K562 (cell line): Measurements from ENCODE around the gene RCHY1. TPM values are rescaled to one million over a fixed set of nuclear protein-coding genes. Genes with fewer than 3 reads are reported as not detected.
A peak's percentile ranks its signal among the peaks of the same experiment; 100 is the strongest.

Experiments
- ATAC-seq: fragments of 200-7000 bp; cut with Tn5 transposase; 3 replicates; pipeline ENCODE4 v1.9.1; 2020; ENCODE audit warnings: moderate library complexity
- BruUV-seq: library from RNA; stranded (reverse); fragments of 400-500 nt; replicated peaks from 2 replicates; lab custom pipeline; 2021; lab: Mats Ljungman, UMichigan
- CTCF ChIA-PET: fragments of 300-600 bp; formaldehyde crosslinking; extraction: SDS; loops from one replicate; lab custom pipeline; 2021; ENCODE audit warnings: low intra/inter-chr PET ratio; lab: Yijun Ruan, JAX
- POLR2A ChIA-PET: fragments of 300-600, 350-650 bp; sonication (Branson Sonifier 250); formaldehyde crosslinking; extraction: SDS; loops from one replicate; lab custom pipeline; 2021; ENCODE audit warnings: antibody characterized with exemption, inconsistent platforms; lab: Yijun Ruan, JAX
- DNase-seq, 4 experiments: peaks; one replicate each; pipeline versions ENCODE4 v3.0.0 to v3.0.0-alpha.2; 2011 to 2018; ENCODE audit warnings: low spot score in 3 of 4, mixed read lengths in 3 of 4; ENCODE audit errors: extremely low read depth in 1 of 4
- FAIRE-seq: peaks from 2 replicates; lab custom pipeline; 2011; peaks lifted over from hg19 to GRCh38; lab: Jason Lieb, UNC
- H2AFZ ChIP-seq: 2 replicates; pipeline ENCODE4 v1.6.0; 2011; ENCODE audit warnings: low read depth, low read length, control low read depth, inconsistent platforms
- H3K27ac ChIP-seq: fragments of 200-600 bp; 3 replicates; pipeline ENCODE4 v1.8.0; 2011; ENCODE audit warnings: low read depth, mild to moderate bottlenecking, control low read depth, inconsistent platforms, low read length, moderate library complexity, mixed read lengths; ENCODE audit errors: extremely low read depth
- H3K27me3 ChIP-seq, 2 experiments: fragments of 300-600 bp in 1 of 2; 2 replicates in 1 of 2; 3 replicates in 1 of 2; pipeline versions ENCODE4 v1.6.0 to v1.8.0; 2011; ENCODE audit warnings: inconsistent platforms in 2 of 2, low read length in 2 of 2, mild to moderate bottlenecking in 1 of 2, mixed read lengths in 1 of 2, moderate library complexity in 1 of 2; ENCODE audit not compliant: control insufficient read depth in 2 of 2, insufficient read depth in 2 of 2
- H3K36me3 ChIP-seq: fragments of 300-600 bp; 3 replicates; pipeline ENCODE4 v1.8.0; 2011; ENCODE audit warnings: mild to moderate bottlenecking, low read length, inconsistent platforms; ENCODE audit not compliant: control insufficient read depth, insufficient read depth
- H3K4me1 ChIP-seq, 2 experiments: fragments of 200-600 bp in 1 of 2; replicated peaks in 1 of 2; 2 replicates in 1 of 2; 3 replicates in 1 of 2; pipeline versions ENCODE4 v1.5.1 to v1.8.0; 2011; ENCODE audit warnings: inconsistent platforms in 2 of 2, low read length in 2 of 2, mild to moderate bottlenecking in 1 of 2, mixed read lengths in 1 of 2, moderate library complexity in 1 of 2; ENCODE audit not compliant: control insufficient read depth in 2 of 2, insufficient read depth in 2 of 2
- H3K4me2 ChIP-seq: 2 replicates; pipeline ENCODE4 v1.6.1; 2011; ENCODE audit warnings: low read length, control low read depth, inconsistent platforms, mixed read lengths; ENCODE audit not compliant: insufficient read depth
- H3K4me3 ChIP-seq: fragments of 200-600 bp; sonication (generic), shearing (Covaris generic); 2 replicates; pipeline ENCODE4 v1.5.1; 2016; ENCODE audit warnings: control low read depth, inconsistent platforms
- H3K79me2 ChIP-seq: fragments of 200-600 bp; 3 replicates; pipeline ENCODE4 v1.8.0; 2011; ENCODE audit warnings: low read length, inconsistent platforms; ENCODE audit not compliant: control insufficient read depth, insufficient read depth
- H3K9ac ChIP-seq, 2 experiments: 2 replicates each; pipeline versions ENCODE4 v1.6.0 to v1.6.1; 2011; ENCODE audit warnings: low read depth in 2 of 2, low read length in 2 of 2, control low read depth in 1 of 2, inconsistent platforms in 1 of 2, mild to moderate bottlenecking in 1 of 2, mixed read lengths in 1 of 2; ENCODE audit not compliant: insufficient read depth in 1 of 2
- H3K9me1 ChIP-seq: one replicate; pipeline ENCODE4 v1.6.0; 2011; ENCODE audit warnings: inconsistent platforms, mild to moderate bottlenecking, low read length, moderate library complexity; ENCODE audit not compliant: control insufficient read depth, insufficient read depth
- H3K9me3 ChIP-seq: replicated peaks from 2 replicates; pipeline ENCODE4 v1.5.1; 2011; ENCODE audit warnings: low read depth, low read length, inconsistent platforms; ENCODE audit not compliant: control insufficient read depth, insufficient read depth
- H4K20me1 ChIP-seq: replicated peaks from 2 replicates; pipeline ENCODE4 v1.6.1; 2011; ENCODE audit warnings: low read length, inconsistent platforms, mixed read lengths; ENCODE audit not compliant: control insufficient read depth, insufficient read depth
- ATF3 ChIP-seq, 2 experiments: fragments of 450-650 bp in 1 of 2; sonication (generic) in 1 of 2; formaldehyde crosslinking in 1 of 2; IDR thresholded peaks in 1 of 2; conservative IDR thresholded peaks in 1 of 2; 2 replicates each; pipeline versions ENCODE4 v1.6.1 to v1.8.1; 2016 to 2023; ENCODE audit warnings: mild to moderate bottlenecking in 2 of 2, moderate library complexity in 2 of 2, inconsistent platforms in 1 of 2, missing genetic modification reagents in 1 of 2
- CEBPG ChIP-seq, 3 experiments: fragments of 200-800 bp in 1 of 3; sonication (Bioruptor generic) in 1 of 3; sonication (generic) in 1 of 3; formaldehyde crosslinking in 1 of 3; IDR thresholded peaks in 2 of 3; conservative IDR thresholded peaks in 1 of 3; 2 replicates each; pipeline versions ENCODE4 v1.6.1 to v1.8.0; 2016 to 2022; ENCODE audit warnings: missing compliant biosample characterization in 2 of 3, missing genetic modification characterization in 2 of 3, mild to moderate bottlenecking in 1 of 3, missing genetic modification reagents in 1 of 3
- FOSL1 ChIP-seq: fragments of 200-800 bp; sonication (Bioruptor generic); conservative IDR thresholded peaks from 2 replicates; pipeline ENCODE4 v1.6.1; 2016; ENCODE audit warnings: missing genetic modification characterization, missing compliant biosample characterization
- MXD1 ChIP-seq: fragments of 250-450 bp; sonication (Bioruptor Pico); IDR thresholded peaks from 2 replicates; pipeline ENCODE4 v1.8.0; 2021; ENCODE audit warnings: borderline replicate concordance, mild to moderate bottlenecking, moderate library complexity; ENCODE audit not compliant: poor library complexity, severe bottlenecking
- NCOR1 ChIP-seq: fragments of 450-650 bp; IDR thresholded peaks from 2 replicates; pipeline ENCODE4 v1.6.1; 2016; ENCODE audit warnings: mild to moderate bottlenecking, moderate library complexity
- NFXL1 ChIP-seq: fragments of 450-650 bp; formaldehyde crosslinking; IDR thresholded peaks from 2 replicates; pipeline ENCODE4 v1.4.0; 2021; ENCODE audit warnings: mild to moderate bottlenecking
- ZNF668 ChIP-seq: fragments of 250-450 bp; sonication (Bioruptor Pico); IDR thresholded peaks from 2 replicates; pipeline ENCODE4 v1.8.0; 2022; ENCODE audit warnings: mild to moderate bottlenecking, inconsistent platforms
- WGBS: fragments of 100-300 bp; shearing (Covaris generic); methylation state at CpG from one replicate; pipeline ENCODE4 v1.1.6; 2016; ENCODE audit warnings: low coverage, mixed read lengths; ENCODE audit not compliant: insufficient coverage; ENCODE audit errors: missing lambda C conversion rate; 5-methylcytosine and 5-hydroxymethylcytosine counted together
- in situ Hi-C: fragments of 300-500 bp; cut with MboI; formaldehyde crosslinking; loops from 4 replicates; pipeline ENCODE4 v1.15.0; 2018; ENCODE audit warnings: inconsistent platforms, mixed read lengths
- intact Hi-C: fragments of 100-400 bp; cut with micrococcal nuclease; formaldehyde crosslinking; loops from 2 replicates; pipeline ENCODE4 v1.14.2; 2022
- polyA plus RNA-seq, 8 experiments: library from polyadenylated mRNA; depleted of rRNA in 4 of 8; stranded (reverse) in 5 of 8; unstranded in 3 of 8; fragments of >200 nt; fragmentation: Nextera tagmentation in 2 of 8; fragmentation: Illumina TruSeq in 1 of 8; extraction: Ambion mirVana in 2 of 8; extraction: Trizol in 1 of 8; gene quantifications; 2 replicates each; pipeline versions ENCODE4 v1.2.1 to v1.2.3, GENCODE V29; 2011 to 2014; ENCODE audit warnings: inconsistent platforms in 1 of 8, missing spikeins in 1 of 8
- total RNA-seq, 7 experiments: library from RNA; depleted of rRNA in 6 of 7; stranded (reverse); fragments of >200 nt in 6 of 7; fragmentation: Illumina TruSeq in 2 of 7; extraction: Trizol in 2 of 7; gene quantifications; 2 replicates each; pipeline versions ENCODE4 v1.2.1 to v1.2.3, GENCODE V29; 2011 to 2021; ENCODE audit warnings: low replicate concordance in 1 of 7

The RCHY1 gene
- total and polyA plus RNA-seq, 9 of the 15 experiments (the other 6 are each of a cell fraction or from before 2014, with no cell fraction given): 27.3 to 85.1 (median 45.9) TPM

DNA sequence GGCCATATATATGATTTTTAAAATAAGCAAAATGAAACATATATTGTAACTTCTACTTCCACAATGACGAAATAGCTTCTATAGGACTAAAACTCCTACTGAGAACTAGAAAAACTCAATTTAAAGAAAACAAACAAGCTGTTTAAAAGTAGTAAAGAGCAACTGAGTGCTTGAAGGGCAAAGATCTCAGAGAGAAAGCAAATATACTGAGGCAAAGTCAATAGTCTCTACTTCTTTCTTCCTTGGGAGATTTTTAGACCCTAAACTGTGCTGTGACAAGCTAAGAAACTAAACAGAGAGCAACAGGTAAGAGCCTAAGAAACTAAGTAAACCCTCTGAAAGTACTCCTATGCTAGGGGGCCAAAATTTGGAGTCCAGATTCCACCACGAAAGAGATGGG, 8.6 kb downstream of the RCHY1 start (continued):
- TF ChIP-seq FOSL1 (tag) (no peak), NCOR1 (no peak), NFXL1 (no peak), MXD1 (no peak)

- DNase-seq (no peak), FAIRE-seq (no peak), ATAC-seq (no peak)
- H3K27ac ChIP-seq: no peak overlapping the region
- no peaks in the 10 kb centered on the region for H3K9me1 ChIP-seq
- TF ChIP-seq ZNF668 (CRISPR knock-in tag) (no peak), CEBPG (CRISPR knock-in tag; IDR thresholded peaks at IDR 0.05) (no peak), CEBPG (tag; conservative IDR thresholded peaks at IDR 0.05 in 1 of 2, IDR thresholded peaks at IDR 0.05 in 1 of 2) (peak in 1 of 2 experiments; percentile 69; a peak in 2 of 4 replicates), ATF3 (IDR thresholded peaks at IDR 0.05) (peak; percentile 47; the same call in 1 of the 2 replicates), ATF3 (CRISPR knock-in tag; conservative IDR thresholded peaks at IDR 0.05) (no peak)
- intact Hi-C loops: no loop called here
- no peaks in the 10 kb centered on the region; the same call in 1 of the 2 replicates for H3K9me3 ChIP-seq
- peaks cover 42% of the 10 kb centered on the region for H3K79me2 ChIP-seq
- H3K9ac ChIP-seq: no peak overlapping the region
- H3K4me1 ChIP-seq: no peaks in the 10 kb centered on the region
- POLR2A ChIA-PET: interaction anchor here (0.6 kb wide), 1 partner anchor 1362 kb away, joined by 3 read pairs; no protein-coding TSS in a partner anchor
- H3K27me3 ChIP-seq: no peaks in the 10 kb centered on the region
- 100% methylated on average over 2 of the region's 2 CpGs for WGBS
- CTCF ChIA-PET: no interaction called here
- H3K4me3 ChIP-seq: no peak overlapping the region
- in situ Hi-C loops: no loop called here
- H4K20me1 ChIP-seq: no peaks in the 10 kb centered on the region
- BruUV-seq: no TSS peak
- no peak overlapping the region for H2AFZ ChIP-seq
- no peak overlapping the region for H3K4me2 ChIP-seq
- H3K36me3 ChIP-seq: peaks cover 68% of the 10 kb centered on the region
These were observed 11.5 kb downstream of the RCHY1 start for GRCh38 chr4:75502671-75503070.
